GM21360 (cell line): ENCODE data around the gene TCF23.
"Not testable (repeated sequence)": the region's sequence is repeated elsewhere in the genome, so short reads cannot be mapped to it uniquely, and the experiment has no call there.

ENCODE experiments used
- ATAC-seq: cut with Tn5 transposase; IDR thresholded peaks from one replicate; pipeline ENCODE4 v1.9.1; 2021; ENCODE audit warnings: mild to moderate bottlenecking, moderate library complexity; ENCODE audit not compliant: unreplicated experiment

TCF23 gene

GRCh38 chr2:27152102-27152795, 3.4 kb downstream of the TCF23 start:
- ATAC-seq, result no peak

GRCh38 chr2:27152796-27153464, 4.1 kb downstream of the TCF23 start:
- ATAC-seq, result no peak

- no peak for ATAC-seq
Observed at GRCh38 chr2:27154488-27154887, 5.7 kb downstream of the TCF23 start.

- no peak for ATAC-seq
Observed at GRCh38 chr2:27155069-27155520, 6.3 kb downstream of the TCF23 start.

GRCh38 chr2:27158468-27158867, 9.7 kb downstream of the TCF23 start:
- ATAC-seq, result no peak

- no peak for ATAC-seq
Observed at GRCh38 chr2:27159271-27159670, 10.5 kb downstream of the TCF23 start.

GRCh38 chr2:27160191-27160590, 11.4 kb downstream of the TCF23 start:
- ATAC-seq, result no peak

GRCh38 chr2:27162151-27163121, 13.6 kb downstream of the TCF23 start:
- no peak for ATAC-seq

- ATAC-seq, result no peak
Observed at GRCh38 chr2:27164960-27165763, 16.4 kb downstream of the TCF23 start.

GRCh38 chr2:27170581-27171337, 22.0 kb downstream of the TCF23 start:
- ATAC-seq, result no peak

- ATAC-seq, result no peak
Observed at GRCh38 chr2:27171351-27171848, 22.6 kb downstream of the TCF23 start.

- no peak for ATAC-seq
Observed at GRCh38 chr2:27174638-27175037, 25.8 kb downstream of the TCF23 start.

GRCh38 chr2:27175330-27175729, 26.5 kb downstream of the TCF23 start:
- no peak for ATAC-seq

- ATAC-seq, result not testable (repeated sequence)
Observed at GRCh38 chr2:27175781-27176180, 27.0 kb downstream of the TCF23 start.

- no peak for ATAC-seq
Observed at GRCh38 chr2:27177441-27178351, 28.9 kb downstream of the TCF23 start.

GRCh38 chr2:27178469-27178868, 29.7 kb downstream of the TCF23 start:
- no peak for ATAC-seq

- ATAC-seq, result no peak
Observed at GRCh38 chr2:27179344-27180000, 30.7 kb downstream of the TCF23 start.

- ATAC-seq, result no peak
Observed at GRCh38 chr2:27182346-27182745, 33.5 kb downstream of the TCF23 start.
